CD4-positive, alpha-beta T cell treated with Interleukin-2 at 100 ng/mL for 4 hours (primary cell): ENCODE measurements around the gene CRCP.
"Not testable (repeated sequence)": the region's sequence is repeated elsewhere in the genome, so short reads cannot be mapped to it uniquely, and the experiment has no call there.

ENCODE experiments used
- DNase-seq: peaks from one replicate; pipeline ENCODE4 v3.0.0-alpha.2; 2020; ENCODE audit warnings: low spot score

The CRCP gene

DNA sequence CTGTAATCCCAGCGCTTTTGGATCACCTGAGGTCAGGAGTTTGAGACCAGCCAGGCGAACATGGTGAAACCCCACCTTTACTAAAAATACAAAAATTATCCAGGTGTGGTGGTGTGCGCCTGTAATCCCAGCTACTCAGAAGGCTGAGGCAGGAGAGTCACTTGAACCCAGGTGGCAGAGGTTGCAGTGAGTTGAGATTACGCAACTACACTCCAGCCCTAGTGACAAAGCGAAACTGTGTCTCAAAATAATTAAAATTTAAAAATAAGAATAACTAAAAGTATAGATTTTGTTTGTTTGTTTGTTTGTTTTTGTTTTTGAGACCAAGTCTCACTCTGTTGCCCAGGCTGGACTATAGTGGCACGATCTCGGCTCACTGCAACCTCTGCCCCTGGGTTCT, 41.4 kb downstream of the CRCP start:
- DNase-seq = not testable (repeated sequence)

DNA sequence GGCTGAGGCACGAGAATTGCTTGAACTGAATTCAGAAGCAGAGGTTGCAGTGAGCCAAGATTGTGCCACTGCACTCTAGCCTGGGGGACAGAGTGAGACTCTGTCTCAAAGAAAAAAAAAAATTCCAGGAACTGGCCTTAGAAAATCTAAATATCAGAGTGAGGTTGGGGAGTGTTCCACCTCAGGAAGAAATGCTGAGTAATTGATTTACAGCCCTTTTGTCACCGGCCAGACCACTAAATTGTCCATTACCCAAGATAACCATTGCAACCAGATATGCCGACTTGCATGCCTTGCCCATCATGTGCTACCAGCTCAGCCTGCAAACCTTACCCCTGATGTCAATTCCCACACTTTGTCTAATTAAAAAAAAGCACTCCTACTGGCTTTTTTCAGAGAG, 42.4 kb downstream of the CRCP start:
- no peak for DNase-seq

DNA sequence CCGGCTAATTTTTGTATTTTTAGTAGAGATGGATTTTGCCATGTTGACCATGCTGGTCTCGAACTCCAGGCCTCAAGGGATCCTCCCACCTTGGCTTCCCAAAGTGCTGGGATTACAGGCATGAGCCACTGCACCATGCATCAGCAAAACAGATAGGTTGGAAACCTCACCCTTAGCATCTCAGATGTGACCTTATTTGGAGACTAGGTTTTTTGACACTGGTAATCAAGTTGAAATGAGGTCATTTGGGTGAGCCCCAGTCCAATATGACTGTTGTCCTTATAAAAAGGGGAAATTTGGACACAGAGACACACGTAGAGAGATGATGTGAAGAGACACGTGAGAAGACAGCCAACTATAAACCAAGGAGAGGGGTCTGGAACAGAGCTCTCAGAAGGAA, 48.0 kb downstream of the CRCP start:
- DNase-seq = no peak

DNA sequence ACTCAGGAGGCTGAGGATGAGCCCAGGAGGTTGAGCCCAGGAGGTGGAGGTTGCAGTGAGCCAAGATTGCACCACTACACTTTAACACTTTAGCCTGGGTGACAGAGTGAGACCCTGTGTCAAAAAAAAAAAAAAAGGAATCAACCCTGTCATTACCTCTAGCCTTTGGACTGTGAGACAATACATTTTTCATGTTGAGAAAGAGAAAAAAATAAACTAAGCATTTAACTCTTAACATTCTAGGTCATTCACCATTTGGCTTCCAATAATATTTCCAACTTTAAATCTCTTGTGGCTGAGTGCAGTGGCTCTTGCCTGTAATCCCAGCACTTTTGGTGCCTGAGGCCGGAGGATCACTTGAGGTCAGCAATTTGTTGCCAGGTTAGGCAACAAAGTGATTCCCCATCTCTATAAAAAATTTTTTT, 48.6 kb downstream of the CRCP start:
- DNase-seq = no peak

DNA sequence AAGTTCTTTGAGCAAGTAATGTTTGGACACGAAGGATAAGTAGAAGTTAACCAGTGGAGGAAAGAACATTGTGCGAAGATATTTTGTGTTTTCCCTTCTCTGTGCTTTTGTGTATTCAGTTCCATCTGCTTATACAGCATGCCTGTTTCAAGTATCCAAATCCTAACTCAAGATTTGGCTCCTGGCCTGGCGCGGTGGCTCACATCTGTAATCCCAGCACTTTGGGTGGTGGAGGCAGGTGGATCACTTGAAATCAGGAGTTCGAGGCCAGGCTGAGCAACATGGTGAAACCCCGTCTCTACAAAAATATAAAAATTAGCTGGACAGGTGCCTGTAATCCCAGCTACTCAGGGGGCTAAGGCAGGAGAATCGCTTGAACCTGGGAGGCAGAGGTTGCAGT, 49.7 kb downstream of the CRCP start:
- DNase-seq = no peak

DNA sequence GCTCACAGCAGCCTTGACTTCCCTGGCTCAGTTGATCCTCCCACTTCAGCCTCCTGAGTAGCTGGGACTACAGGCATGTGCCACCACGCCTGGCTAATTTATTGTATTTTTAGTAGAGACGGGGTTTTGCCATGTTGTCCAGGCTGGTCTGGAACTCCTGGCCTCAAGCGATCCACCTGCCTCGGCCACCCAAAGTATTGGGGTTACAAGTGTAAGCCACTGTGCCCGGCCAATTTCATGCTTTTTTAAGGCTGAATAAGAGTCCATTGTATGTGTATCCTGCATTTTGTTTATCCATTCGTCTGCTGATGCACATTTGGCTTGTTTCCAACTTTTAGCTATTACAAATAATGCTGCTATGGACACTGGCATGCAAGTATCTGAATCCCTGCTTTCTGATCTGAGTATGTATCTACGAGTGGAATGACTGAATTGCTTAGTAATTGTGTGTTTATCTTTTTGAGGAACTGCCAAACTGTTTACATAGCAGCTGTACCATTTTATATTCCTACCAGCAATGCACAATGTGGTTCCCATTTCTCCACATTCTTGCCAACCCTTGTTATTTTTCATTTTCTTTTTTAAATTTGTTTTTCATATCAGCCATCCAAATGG, 53.2 kb downstream of the CRCP start:
- DNase-seq = no peak

DNA sequence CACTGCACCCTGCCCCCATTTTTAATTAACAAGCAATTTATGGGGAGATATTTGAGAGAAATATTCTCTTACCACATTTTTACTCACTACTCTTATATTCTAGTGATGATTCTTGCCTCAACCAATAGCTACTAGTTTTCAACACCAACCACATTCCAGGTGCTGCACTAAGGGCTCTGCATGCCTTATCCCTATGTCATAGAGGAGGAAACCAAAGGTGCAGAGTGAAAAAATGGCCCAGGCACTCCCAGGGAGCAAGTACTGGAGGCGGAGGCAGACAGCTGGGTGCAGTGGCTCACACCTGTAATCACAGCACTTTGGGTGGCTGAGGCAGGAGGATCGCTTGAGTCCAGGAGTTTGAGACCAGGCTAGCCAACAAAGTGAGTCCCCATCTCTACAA, 55.0 kb downstream of the CRCP start:
- DNase-seq = no peak

DNA sequence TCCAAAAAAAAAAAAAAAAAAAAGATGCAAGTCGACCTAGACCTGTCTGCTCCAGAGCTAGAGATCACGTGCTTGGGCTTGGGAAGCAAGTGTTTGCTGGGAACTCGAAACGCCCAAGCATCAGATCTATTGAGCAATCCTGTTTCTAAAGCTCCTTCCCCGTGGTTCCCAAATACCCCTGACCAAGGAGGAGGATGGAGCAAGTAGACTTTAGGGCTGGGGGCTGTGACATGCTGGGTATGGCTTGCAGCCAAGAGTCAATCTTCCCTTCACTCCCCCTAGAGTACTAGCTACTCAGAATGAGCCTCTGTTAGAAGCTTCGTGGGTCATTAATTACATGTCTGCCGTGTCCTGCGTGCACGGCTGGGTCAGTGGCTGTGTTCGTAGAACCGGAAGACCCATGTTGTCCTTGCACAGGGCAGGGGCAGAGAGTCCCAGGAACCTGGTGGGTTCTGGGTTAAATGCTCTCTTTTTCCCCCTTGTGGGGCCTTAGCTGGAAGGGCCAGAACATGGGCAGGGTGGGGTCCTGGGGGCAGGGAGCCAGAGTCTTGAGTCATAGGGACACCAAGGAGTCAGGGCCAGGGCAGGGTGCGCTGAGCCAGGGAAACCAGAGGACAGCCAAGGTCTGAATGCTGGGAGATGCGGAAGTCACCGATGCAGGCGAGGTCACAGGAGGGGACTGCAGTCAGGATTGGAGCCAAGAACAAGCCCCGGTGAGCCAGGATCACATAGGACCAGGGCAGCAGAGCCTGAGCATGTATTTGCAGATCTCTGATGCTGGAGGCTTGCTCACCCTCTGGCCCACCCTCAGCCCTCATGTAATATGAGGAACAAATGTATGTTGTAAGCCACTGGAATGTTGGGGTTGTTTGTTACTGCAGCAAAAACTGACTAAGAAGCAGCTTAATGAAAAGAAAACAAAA, 55.9 kb downstream of the CRCP start:
- no peak for DNase-seq

DNA sequence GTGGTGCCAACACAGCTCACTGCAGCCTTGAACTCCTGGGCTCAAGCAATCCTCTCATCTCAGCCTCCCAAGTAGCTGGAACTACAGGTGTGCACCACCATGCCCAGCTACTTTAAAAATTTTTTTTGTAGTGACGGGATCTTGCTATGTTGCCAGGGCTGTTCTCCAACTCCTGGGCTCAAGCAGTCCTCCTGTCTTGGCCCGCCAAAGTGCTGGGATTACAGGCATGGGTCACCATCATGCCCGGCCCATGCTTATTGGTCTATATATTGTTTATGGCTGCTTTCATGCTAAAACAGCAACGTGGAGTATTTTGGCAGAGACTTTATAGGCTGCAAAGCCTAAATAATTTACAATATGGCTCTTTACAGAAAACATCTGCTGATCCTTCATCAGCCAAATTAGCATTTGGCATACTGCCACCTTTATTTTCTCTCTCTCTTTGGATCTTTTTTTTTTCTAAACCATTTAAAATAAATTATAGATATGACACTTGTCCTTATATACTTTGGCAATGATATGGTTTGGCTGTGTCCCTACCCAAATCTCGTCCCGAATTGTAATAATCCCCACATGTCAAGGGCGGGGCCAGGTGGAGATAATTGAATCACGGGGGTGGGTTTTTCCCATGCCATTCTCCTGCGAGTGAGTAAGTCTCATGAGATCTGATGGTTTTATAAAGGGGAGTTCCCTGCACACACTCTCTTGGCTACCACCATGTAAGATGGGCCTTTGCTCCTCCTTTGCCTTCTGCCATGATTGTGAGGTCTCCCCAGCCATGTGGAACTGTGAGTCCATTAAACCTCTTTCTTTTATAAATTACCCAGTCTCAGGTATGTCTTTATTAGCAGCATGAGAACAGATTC, 58.1 kb downstream of the CRCP start:
- DNase-seq = not testable (repeated sequence)

DNA sequence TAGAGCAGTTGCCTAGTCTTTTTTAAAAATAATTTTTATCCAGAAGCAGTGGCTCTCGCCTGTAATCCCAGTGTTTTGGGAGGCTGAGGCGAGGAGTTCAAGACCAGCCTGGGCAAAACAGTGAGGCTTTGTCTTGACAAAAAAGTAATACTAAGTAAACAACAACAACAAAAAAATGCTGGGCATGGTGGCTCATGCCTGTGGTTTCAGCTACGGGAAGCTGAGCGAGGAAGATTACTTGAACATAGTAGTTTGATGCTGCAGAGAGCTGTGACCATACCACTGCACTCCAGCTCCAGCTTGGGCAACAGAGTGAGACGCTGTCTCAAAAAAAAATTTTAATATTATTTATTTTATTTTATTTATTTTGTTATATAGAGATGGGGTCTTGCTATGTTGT, 59.2 kb downstream of the CRCP start:
- DNase-seq = no peak

DNA sequence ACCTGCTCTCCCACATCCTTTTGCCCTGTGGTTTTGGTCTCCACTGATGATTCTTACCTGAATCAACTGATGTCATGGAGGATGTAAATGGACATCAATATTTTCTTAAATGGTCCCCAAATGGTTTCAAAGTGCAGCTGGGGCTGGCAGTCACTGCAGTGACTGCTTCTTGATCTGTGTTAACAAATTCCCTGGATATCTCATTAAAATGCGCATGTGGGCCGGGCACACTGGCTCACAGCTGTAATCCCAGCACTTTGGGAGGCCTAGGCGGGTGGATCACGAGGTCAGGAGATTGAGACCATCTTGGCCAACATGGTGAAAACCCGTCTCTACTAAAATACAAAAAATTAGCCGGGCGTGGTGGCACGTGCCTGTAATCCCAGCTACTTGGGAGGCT, 60.4 kb downstream of the CRCP start:
- DNase-seq = not testable (repeated sequence)

DNA sequence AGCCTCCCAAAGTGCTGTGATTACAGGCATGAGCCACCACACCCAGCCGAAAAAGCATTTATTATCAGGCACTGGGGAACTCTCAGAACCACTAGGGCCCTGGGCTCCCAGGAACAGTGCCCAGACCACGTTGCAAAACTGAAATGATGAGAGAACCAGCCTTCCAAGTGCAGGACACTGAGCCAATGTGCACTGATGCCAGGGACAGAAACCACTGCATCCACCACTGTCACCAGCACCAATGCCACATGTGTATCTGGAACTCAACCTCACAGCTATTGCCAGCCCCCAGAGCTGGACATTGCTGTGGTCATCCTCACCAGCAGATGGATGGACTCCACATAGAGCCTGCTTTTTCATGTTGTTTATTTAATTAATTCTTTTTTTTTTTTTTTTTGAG, 62.3 kb downstream of the CRCP start:
- no peak for DNase-seq

DNA sequence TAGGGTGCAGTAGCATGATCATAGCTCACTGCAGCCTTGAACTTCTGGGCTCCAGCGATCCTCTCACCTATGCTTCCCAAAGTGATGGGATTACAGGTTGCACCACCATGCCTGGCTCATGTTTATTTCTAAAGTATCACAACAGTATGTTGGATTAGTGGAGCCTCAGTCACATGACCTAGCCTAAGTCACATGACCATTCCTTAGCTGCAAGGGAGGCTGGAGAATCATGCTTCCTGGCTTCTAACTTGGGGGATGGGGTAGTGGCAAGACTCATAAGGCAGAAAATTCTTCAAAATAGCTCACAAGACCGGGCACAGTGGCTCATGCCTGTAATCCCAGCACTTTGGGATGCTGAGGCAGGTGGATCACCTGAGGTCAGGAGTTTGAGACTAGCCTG, 63.6 kb downstream of the CRCP start:
- no peak for DNase-seq

DNA sequence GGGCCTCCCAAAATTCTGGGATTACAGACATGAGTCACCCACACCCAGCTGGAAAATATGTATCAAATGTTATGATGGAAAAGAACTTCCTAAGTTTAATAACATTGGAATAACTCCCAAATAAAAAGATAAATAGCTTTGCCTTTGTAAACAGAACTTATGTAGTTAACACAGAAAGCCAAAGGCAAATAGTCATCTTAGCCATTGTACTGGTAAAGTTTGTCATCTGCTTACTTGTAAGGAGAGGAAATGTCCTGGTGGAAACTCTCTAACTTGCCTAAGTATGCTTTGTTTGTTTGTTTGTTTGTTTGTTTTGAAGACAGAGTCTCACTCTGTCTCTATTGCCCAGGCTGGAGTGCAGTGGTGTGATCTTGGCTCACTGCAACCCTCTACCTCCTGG, 66.7 kb downstream of the CRCP start:
- no peak for DNase-seq

DNA sequence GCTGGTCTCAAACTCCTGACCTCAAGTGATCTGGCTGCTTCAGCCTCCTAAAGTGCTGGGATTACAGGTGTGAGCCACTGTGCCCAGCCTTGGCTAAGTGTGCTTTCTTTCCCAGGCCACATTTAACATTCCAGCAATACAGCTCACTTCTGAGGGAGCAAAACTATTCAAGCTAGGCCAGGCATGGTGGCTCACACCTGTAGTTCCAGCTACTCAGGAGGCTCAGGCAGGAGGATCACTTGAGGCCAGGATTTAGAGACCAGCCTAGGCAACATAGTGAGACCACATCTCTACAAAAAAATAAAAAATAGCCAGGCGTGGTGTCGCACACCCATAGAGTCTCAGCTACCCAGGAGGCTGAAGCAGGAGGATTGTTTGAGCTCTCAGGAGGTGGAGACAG, 67.2 kb downstream of the CRCP start:
- no peak for DNase-seq

DNA sequence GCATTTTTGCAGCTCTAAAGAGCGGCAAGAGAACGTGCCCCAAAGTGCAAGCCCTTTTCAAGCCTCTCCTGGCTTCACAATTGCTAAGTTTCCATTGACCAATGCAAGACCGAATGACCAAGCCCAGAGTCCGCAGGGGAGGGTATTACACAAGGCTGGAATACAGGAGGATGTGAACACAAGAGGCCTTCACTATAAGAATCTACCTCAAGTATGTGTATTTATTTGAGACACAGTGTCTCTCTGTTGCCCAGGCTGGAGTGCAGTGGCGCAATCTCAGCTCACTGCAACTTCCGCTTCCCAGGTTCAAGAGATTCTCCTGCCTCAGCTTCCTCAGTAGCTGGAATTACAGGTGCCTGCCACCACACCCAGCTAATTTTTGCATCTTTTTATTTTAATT, 68.3 kb downstream of the CRCP start:
- DNase-seq = no peak

DNA sequence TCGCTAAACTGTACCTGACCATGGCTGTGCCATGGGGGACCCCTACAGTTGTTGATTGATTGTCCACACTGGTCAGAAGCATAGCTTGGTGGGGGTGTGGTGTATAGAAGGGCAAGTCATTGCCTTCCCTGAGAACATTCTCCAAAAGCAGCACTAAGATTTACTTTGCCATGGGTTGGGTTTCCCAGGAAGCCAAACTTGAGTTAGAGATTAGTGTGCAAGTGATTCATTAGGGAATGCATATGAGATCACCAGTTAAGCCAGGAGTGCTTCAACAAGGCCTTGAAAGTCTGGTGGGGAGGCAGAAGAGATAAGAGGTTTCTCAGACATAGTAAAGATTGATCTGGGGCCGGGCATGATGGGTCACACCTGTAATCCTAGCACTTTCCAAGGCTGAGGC, 69.1 kb downstream of the CRCP start:
- DNase-seq = no peak

DNA sequence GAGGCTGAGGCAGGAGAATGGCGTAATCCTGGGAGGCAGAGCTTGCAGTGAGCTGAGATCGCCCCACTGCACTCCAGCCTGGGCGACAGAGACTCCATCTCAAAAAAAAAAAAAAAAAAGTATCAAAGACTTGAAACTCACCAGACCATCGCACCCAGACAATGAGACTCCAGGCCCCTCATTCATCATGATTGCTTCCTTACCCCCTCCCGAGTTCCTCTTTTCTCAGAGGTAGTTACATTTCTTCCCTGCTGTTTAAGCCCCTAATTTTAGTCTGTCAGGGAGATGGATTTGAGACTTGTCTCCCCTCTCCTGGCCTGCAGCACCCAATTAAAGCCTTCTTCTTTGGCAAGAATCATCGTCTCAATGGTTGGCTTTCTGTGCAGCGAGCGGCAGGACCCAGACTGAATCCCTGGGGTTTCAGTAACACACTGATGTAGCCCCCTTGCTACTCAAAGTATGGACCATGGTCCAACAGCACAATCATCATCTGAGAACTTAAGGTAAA, 71.1 kb downstream of the CRCP start:
- DNase-seq = no peak

DNA sequence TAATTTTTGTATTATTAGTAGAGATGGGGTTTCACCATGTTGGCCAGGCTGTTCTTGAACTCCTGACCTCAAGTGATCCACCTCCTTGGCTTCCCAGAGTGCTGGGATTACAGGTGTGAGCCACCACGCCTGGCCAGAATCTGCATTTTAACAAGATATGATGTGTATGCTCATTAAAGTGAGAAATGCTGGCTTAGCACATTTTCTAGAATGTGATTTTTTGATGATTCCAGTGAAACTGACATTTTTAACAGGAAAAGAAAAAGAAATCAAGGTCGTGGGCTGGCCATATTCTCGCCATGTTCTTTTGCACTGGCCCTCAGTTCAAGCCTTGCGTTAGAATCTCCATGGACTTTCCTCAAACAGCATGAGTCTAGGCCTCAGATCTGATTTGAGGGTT, 72.3 kb downstream of the CRCP start:
- no peak for DNase-seq

DNA sequence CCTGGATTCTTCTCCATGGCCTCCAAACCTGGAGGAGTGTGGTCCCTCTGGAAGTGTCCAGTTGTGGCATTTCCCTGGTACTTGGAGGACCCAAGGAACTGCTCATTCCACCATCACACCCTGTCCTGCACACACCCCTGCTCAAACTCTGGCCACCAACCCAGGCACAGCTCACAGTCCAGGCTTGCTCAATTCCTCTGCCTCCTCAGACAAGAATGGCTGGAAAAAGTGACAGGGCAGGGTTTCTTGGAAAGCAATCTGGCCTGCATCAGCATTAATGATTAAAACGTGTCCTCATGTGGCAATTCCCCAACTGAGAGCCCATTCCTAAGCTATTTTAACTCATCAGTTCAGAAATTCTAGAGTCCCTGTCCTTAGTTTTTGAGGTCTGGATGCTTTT, 73.3 kb downstream of the CRCP start:
- no peak for DNase-seq

DNA sequence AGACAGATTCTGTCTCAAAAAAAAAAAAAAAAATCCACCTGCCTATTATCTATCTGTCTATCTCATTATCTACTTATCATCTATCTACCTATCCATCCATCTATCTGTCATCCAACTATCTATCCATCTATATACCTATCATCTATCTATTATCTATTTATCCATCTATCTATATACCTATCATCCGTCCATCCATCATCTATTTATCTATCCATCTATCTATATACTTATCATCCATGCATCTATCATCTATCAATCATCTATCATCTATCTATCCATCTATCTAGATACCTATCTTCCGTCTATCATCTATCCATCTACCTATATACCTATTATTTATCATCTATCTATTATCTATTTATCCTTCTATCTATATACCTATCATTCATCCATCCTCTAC, 74.0 kb downstream of the CRCP start:
- DNase-seq = no peak

DNA sequence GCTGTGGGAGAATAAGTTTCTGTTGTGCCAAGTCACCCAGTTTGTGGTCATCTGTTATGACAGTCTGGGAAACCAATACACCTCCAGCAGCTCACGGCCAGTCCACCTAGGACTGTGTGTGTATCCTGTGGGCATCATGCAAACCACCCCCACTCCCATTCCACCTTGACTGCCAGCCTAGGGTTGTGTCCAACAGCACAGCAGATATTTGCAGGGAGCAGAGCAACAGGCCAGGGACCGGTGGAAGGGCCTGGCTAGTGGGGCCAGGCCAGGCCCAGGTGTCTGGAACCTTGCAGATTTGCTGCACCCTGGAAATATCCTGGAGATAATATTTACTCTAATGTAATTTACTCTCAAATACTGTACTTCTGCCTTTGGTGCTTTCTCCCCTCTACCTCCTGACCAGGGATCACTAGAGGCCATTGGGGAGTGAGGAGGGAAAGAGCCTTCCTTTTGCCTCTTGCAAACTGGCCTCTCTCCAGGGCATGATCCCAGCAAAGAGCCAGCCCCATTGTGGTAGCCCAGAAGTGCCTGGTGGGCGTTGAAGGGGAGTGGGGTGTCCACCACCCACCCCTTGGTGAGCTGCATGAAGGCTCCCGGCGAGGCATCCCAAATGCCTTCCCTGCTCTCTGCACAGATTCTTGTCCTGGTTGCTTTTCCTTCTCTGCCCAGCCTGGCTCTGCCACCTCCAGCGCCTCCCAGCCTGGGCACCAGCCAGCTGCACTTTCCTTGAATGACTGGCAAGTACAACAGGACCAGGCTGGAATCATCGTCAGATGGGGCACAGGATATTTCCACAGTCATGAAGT, 75.3 kb downstream of the CRCP start:
- no peak for DNase-seq
